PC-3 (cell line): ENCODE results near the gene COL9A2. TPM values are rescaled to one million over a fixed set of nuclear protein-coding genes. Genes with fewer than 3 reads are reported as not detected.

Experiments used
- ATAC-seq: fragments of 200-7000 bp; cut with Tn5 transposase; 2 replicates; pipeline ENCODE4 v1.9.1; 2020; ENCODE audit warnings: mild to moderate bottlenecking, moderate library complexity
- BruUV-seq: library from RNA; stranded (reverse); fragments of 400-500 nt; replicated peaks from 2 replicates; lab custom pipeline; 2021; lab: Mats Ljungman, UMichigan
- CTCF ChIA-PET: fragments of 300-600 bp; sonication (Branson Sonifier 250); formaldehyde crosslinking; loops from one replicate; lab custom pipeline; 2022; ENCODE audit warnings: antibody characterized with exemption; lab: Charles Lee
- POLR2A ChIA-PET: fragments of 300-600 bp; sonication (Branson Sonifier 250); formaldehyde crosslinking; loops from one replicate; lab custom pipeline; 2022; ENCODE audit warnings: antibody characterized with exemption; ENCODE audit not compliant: unreplicated experiment; lab: Charles Lee
- DNase-seq: peaks from one replicate; pipeline ENCODE4 v3.0.0-alpha.2; 2015
- H2AFZ ChIP-seq: fragments of 300-600 bp; sonication (generic); 2 replicates; pipeline ENCODE4 v1.6.0; 2016; ENCODE audit warnings: antibody characterized with exemption, low read length
- H3F3A ChIP-seq: fragments of 300-600 bp; sonication (generic); one replicate; pipeline ENCODE4 v1.6.0; 2017; ENCODE audit warnings: antibody characterized with exemption, low read length, control low read depth, mild to moderate bottlenecking; ENCODE audit not compliant: unreplicated experiment
- H3K27ac ChIP-seq: fragments of 300-600 bp; sonication (generic); 2 replicates; pipeline ENCODE4 v1.5.1; 2016; ENCODE audit warnings: mild to moderate bottlenecking, low read length
- H3K27me3 ChIP-seq: fragments of 300-600 bp; sonication (generic); 2 replicates; pipeline ENCODE4 v1.6.1; 2016; ENCODE audit warnings: low read length, mixed read lengths
- H3K36me3 ChIP-seq: fragments of 300-600 bp; sonication (generic); 2 replicates; pipeline ENCODE4 v1.6.1; 2016; ENCODE audit warnings: low read depth, mixed run types, low read length, mixed read lengths
- H3K4me1 ChIP-seq: fragments of 300-600 bp; sonication (generic); 2 replicates; pipeline ENCODE4 v1.5.1; 2016; ENCODE audit warnings: low read length; ENCODE audit not compliant: insufficient read depth
- H3K4me2 ChIP-seq: fragments of 300-600 bp; sonication (generic); 2 replicates; pipeline ENCODE4 v1.6.0; 2016; ENCODE audit warnings: low read length
- H3K4me3 ChIP-seq: fragments of 300-600 bp; sonication (generic); 2 replicates; pipeline ENCODE4 v1.5.1; 2016; ENCODE audit warnings: mild to moderate bottlenecking, low read length, mixed read lengths
- H3K79me2 ChIP-seq: fragments of 300-600 bp; sonication (generic); 2 replicates; pipeline ENCODE4 v1.6.1; 2017; ENCODE audit warnings: low read length, mixed read lengths
- H3K9ac ChIP-seq: fragments of 300-600 bp; sonication (generic); 2 replicates; pipeline ENCODE4 v1.6.0; 2016; ENCODE audit warnings: mild to moderate bottlenecking, low read length
- H3K9me2 ChIP-seq: fragments of 300-600 bp; sonication (generic); replicated peaks from 2 replicates; pipeline ENCODE4 v1.6.1; 2016; ENCODE audit warnings: mixed run types, low read length, mixed read lengths
- H3K9me3 ChIP-seq: fragments of 300-600 bp; sonication (generic); 2 replicates; pipeline ENCODE4 v1.6.1; 2016; ENCODE audit warnings: low read length, mixed read lengths
- H4K20me1 ChIP-seq: fragments of 300-600 bp; sonication (generic); 2 replicates; pipeline ENCODE4 v1.6.1; 2016; ENCODE audit warnings: low read length, mixed read lengths
- CTCF ChIP-seq: fragments of 300-600 bp; sonication (generic); conservative IDR thresholded peaks from 2 replicates; pipeline ENCODE4 v1.5.1; 2017; ENCODE audit warnings: antibody characterized with exemption, low read depth, mild to moderate bottlenecking, low read length
- EZH2 ChIP-seq: fragments of 300-600 bp; sonication (generic); IDR thresholded peaks from one replicate; pipeline ENCODE4 v1.6.1; 2017; ENCODE audit warnings: antibody characterized with exemption, mild to moderate bottlenecking, low read length; ENCODE audit not compliant: unreplicated experiment
- EZH2phosphoT487 ChIP-seq: fragments of 300-600 bp; sonication (generic); IDR thresholded peaks from 2 replicates; pipeline ENCODE4 v1.6.1; 2018; ENCODE audit warnings: mild to moderate bottlenecking, antibody characterized with exemption, low read length, borderline replicate concordance
- intact Hi-C: fragments of 100-400 bp; cut with micrococcal nuclease; formaldehyde crosslinking; loops from 2 replicates; pipeline ENCODE4 v1.9.0; 2023
- total RNA-seq: library from RNA; depleted of rRNA; stranded (reverse); fragments of >200 nt; gene quantifications from 2 replicates; pipeline ENCODE4 v1.2.3, GENCODE V29; 2014

COL9A2 gene
- total RNA-seq, 1 experiment from 2014 or later: 4.4 TPM

DNA sequence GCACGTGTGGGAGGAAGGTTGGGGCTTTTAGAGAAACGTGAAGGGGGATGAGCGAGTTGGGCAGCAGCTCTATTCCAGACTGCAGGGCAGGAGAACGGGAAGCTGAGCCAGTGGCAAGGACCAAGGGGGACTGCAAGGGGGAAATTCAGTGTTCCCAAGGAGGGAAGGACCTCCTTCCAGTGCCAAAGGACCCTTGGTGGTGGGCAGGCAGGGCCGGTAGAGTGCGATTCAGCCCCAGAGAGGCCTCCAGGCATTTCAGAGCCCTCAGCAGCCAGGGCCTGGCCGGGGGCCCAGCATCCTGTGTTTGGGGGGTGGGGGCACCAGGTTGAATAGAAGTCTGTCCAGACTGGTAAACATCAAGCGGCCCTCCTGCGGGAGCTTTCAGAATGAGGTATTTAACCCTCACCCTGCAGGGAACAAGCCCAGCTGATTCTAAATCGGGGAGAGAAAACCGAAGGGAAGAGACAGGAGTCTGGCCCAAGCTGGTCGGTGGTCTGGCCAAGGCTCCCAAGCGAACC, 2.3 kb downstream of the COL9A2 start:
- Histone ChIP-seq H3K36me3 (no peaks in the 10 kb centered on the region), H3K4me3 (no peak overlapping the region), H3K9ac (no peak overlapping the region), H3K9me3 (no peaks in the 10 kb centered on the region), H3K4me2 (peak overlapping the region; percentile 47), H3F3A (no peaks in the 10 kb centered on the region), H4K20me1 (no peaks in the 10 kb centered on the region), H3K4me1 (no peaks in the 10 kb centered on the region), H3K79me2 (no peaks in the 10 kb centered on the region), H3K27me3 (no peaks in the 10 kb centered on the region), H2AFZ (peak overlapping the region; percentile 71), H3K9me2 (no peaks in the 10 kb centered on the region), H3K27ac (no peak overlapping the region)
- TF ChIP-seq EZH2phosphoT487 (no peak), CTCF (no peak), EZH2 (no peak)
- intact Hi-C loops: loop anchor here (5.0 kb wide), 1 partner anchor 172 kb away; no protein-coding TSS in a partner anchor
- DNase-seq (no peak), ATAC-seq (no peak)
- BruUV-seq: no TSS peak
- ChIA-PET POLR2A (no interaction called here), CTCF (interaction anchor here (0.7 to 0.9 kb wide), 3 partner anchors 154 to 171 kb away, joined by 3 to 4 read pairs (median 3); partner anchors contain the start of gene RLF)

DNA sequence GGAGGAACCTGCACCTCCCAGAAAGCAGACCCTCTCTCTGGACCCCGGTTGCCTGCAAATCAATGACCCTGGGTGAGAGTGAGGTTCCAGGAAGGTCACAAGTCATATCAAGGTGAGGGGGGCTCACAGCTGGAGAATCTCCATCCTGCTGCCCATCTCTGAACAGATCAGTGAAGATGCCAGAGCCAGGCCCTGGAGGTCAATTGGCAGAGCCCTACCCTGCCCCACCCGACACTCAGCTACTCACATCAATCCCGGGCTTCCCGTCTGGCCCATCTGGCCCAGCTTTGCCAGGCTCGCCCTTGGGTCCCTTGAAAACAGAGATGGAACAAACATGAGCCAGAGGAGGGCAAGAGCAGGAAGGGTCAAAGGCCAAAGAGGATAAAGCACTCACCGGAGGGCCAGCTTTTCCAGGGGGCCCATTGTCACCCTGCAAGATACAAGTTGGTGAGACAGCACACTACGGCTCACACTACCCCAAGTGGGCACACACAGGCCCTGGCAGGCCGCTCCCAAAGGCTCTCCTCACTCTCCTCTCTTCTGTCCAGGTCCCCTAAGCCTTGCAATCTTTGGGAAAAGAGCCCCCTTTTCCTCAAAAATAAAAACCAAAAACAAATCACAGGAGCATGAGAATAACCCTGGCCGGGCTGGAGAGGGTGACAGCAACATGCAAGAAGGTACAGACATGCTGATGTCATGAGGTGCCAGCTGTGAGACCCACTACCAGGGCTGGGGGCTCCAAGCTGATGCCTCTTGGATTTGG, 2.9 kb downstream of the COL9A2 start:
- Histone ChIP-seq H3K79me2 (no peaks in the 10 kb centered on the region), H3K27ac (no peak overlapping the region), H3F3A (no peaks in the 10 kb centered on the region), H4K20me1 (no peaks in the 10 kb centered on the region), H3K9me3 (no peaks in the 10 kb centered on the region), H3K9ac (no peak overlapping the region), H3K4me1 (no peaks in the 10 kb centered on the region), H3K4me2 (no peak overlapping the region), H3K4me3 (no peak overlapping the region), H3K27me3 (no peaks in the 10 kb centered on the region), H3K9me2 (no peaks in the 10 kb centered on the region), H3K36me3 (no peaks in the 10 kb centered on the region), H2AFZ (no peak overlapping the region)
- ChIA-PET CTCF (interaction anchor here (0.9 kb wide), 1 partner anchor 161 kb away, joined by 3 read pairs; no protein-coding TSS in a partner anchor), POLR2A (no interaction called here)
- intact Hi-C loops: no loop called here
- no peak for TF ChIP-seq CTCF
- TF ChIP-seq EZH2phosphoT487: no peak
- TF ChIP-seq EZH2: no peak
- DNase-seq (no peak), ATAC-seq (no peak)
- BruUV-seq: no TSS peak
